Dermis blood vessel endothelial cell (primary cell): Measurements from ENCODE around the gene RENBP. TPM values are rescaled to one million over a fixed set of nuclear protein-coding genes. Genes with fewer than 3 reads are reported as not detected.

Experiments
- DNase-seq: peaks from one replicate; pipeline ENCODE4 v3.0.0; 2010
- total RNA-seq: library from RNA; depleted of rRNA; stranded (reverse); fragments of >200 nt; gene quantifications from 2 replicates; pipeline ENCODE4 v1.2.3, GENCODE V29; 2014

The RENBP gene
- total RNA-seq, 1 donor from 2014 or later, result 27.4 TPM

- DNase-seq, result peak; percentile 69
Observed at GRCh38 chrX:153953342-153953830, 8.9 kb upstream of the RENBP start.

GRCh38 chrX:153952373-153953026 is 8.1 kb upstream of the RENBP start:
- DNase-seq, result no peak

- DNase-seq, result no peak
Observed at GRCh38 chrX:153951683-153952372, 7.4 kb upstream of the RENBP start.

- DNase-seq, result no peak
Observed at GRCh38 chrX:153950127-153950526, 5.7 kb upstream of the RENBP start.

GRCh38 chrX:153948847-153949805 is 4.7 kb upstream of the RENBP start:
- DNase-seq, result peak; percentile 41

GRCh38 chrX:153948002-153948466 is 3.6 kb upstream of the RENBP start:
- peak; percentile 19 for DNase-seq

GRCh38 chrX:153947009-153947769 is 2.7 kb upstream of the RENBP start:
- DNase-seq, result peak; percentile 87

GRCh38 chrX:153945956-153946943 is 1.8 kb upstream of the RENBP start:
- no peak for DNase-seq

GRCh38 chrX:153944800-153945150 is 332 bp upstream of the RENBP start:
- DNase-seq, result no peak

GRCh38 chrX:153941336-153942252 is 2.8 kb downstream of the RENBP start:
- no peak for DNase-seq

GRCh38 chrX:153939573-153939972 is 4.9 kb downstream of the RENBP start:
- DNase-seq, result no peak

- no peak for DNase-seq
Observed at GRCh38 chrX:153938226-153938786, 6.1 kb downstream of the RENBP start.

- DNase-seq, result no peak
Observed at GRCh38 chrX:153937056-153937455, 7.4 kb downstream of the RENBP start.

GRCh38 chrX:153935326-153935851 is 9.1 kb downstream of the RENBP start:
- no peak for DNase-seq

GRCh38 chrX:153934762-153935325 is 9.6 kb downstream of the RENBP start, which contains the start of gene NAA10:
Gene NAA10, minus strand, starts transcription at chrX:153935037. Its CDS starts 133 bp downstream, at chrX:153934904.
- DNase-seq, result peak; percentile 78

- DNase-seq, result peak; percentile 14
Observed at GRCh38 chrX:153934148-153934761, 10.2 kb downstream of the RENBP start.

- peak; percentile 40 for DNase-seq
Observed at GRCh38 chrX:153933748-153934147, 10.7 kb downstream of the RENBP start.
